GM21381 (cell line): ENCODE measurements around the gene NRN1L.

Source experiments
- ATAC-seq: cut with Tn5 transposase; IDR thresholded peaks from one replicate; pipeline ENCODE4 v1.9.1; 2021; ENCODE audit warnings: mild to moderate bottlenecking, moderate library complexity; ENCODE audit not compliant: unreplicated experiment

Gene NRN1L

GRCh38 chr16:67915831-67916723 lies 31.4 kb downstream of the NRN1L start:
- no peak for ATAC-seq

DNA sequence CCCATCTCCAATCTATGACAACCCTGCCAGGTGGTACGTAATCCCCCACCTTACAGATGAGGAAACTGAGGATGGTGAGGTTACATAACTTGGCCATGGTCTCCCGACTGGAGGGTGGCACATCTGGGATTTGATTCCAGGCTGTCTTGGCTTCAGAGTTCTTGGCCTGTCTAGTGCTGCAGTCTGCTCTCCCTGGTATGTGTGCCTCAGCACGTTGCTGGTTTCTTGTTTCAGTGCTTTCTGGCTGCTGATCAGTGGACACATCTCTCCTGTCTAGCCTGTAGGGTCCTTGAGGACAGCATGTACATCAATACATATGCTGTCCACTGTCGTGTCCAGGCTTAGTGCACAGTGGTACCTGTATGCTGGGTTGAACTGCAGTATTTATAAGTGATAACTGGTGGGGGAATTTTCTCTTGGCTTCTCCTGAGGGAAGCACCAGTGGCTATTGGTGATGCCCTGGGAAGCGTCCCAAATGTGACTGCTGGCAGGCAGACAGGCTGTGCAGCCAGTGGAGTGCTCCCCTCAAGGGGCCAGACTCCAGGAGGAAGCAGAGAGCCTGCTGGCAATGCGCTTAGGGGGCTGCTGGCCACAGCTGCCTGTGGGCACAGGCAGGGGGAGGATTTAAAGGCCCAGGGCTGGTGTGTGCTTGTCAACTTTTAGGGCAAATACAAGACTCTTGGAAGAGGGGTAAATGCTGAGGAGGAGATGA lies 32.6 kb downstream of the NRN1L start:
- no peak for ATAC-seq

GRCh38 chr16:67917852-67918236 lies 33.2 kb downstream of the NRN1L start:
- ATAC-seq, result no peak

GRCh38 chr16:67919622-67920221 lies 35.0 kb downstream of the NRN1L start:
- no peak for ATAC-seq

GRCh38 chr16:67922221-67922620 lies 37.5 kb downstream of the NRN1L start:
- no peak for ATAC-seq

GRCh38 chr16:67922740-67923139 lies 38.1 kb downstream of the NRN1L start:
- no peak for ATAC-seq

GRCh38 chr16:67923414-67924116 lies 38.9 kb downstream of the NRN1L start:
- ATAC-seq, result no peak

DNA sequence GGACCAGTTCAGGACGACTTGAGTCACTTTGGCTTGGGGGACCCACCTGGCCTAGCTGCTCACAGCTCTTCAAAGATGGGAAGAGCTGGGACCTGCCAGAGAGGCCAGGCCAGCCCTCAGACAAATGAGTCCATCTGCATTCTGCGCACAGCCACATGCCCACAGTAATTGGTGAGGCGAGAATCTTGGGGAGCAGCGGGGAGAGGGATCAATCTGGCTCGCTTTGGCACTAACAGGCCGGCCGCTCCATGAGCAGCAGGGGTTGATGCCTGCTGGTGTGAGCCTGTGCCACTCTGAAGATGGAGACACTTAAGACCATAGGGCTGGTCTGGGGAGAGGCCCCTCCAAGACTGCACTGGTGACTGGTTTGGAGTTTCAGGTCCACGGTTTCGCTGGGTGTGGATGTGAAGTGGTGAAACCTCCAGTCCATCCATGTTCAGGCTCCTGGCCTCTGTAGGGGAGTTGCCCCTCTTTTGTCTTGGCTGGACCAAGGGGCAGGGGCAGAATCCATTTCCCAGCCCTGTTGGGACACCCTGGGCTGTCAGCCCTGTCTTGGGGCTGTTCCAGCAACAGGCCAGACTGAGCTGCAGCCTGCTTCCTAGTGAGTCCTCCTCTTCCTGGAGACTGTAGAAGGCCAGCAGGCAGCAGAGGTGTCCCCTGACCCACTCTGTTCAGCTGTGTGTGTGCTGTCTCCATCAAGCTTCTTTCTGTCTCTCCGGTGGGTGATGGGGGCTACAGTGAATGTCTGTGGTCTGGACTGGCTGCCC lies 39.6 kb downstream of the NRN1L start:
- no peak for ATAC-seq

DNA sequence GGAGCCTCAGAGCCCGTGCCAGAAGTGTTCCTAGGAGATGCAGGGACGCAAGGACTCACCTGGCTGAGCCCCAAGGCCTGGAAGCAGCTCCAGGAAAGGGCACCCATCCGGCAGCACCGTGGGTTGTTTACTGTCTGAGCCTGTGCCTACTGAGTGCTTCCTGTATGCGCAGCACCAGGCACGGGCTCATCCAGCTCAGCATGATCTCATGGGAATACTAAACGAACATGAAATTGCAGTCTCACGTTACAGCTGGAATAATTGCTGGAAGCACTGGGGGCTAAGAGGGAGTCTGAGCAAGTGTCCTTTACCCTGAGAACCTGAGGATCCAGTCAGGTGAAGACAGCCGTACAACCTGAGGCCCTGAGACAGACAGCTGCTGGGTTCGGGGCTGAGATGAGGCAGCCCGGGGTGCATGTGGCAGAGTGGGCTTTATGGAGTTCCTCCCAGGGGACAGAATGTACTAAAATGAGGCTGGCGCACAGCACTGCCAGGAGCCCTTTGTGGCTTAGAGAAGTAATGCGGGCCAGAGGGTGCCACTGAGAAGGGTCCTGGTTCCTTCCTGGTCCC lies 41.6 kb downstream of the NRN1L start:
- no peak for ATAC-seq

- no peak for ATAC-seq
Measured at GRCh38 chr16:67927131-67927941, 42.7 kb downstream of the NRN1L start.

DNA sequence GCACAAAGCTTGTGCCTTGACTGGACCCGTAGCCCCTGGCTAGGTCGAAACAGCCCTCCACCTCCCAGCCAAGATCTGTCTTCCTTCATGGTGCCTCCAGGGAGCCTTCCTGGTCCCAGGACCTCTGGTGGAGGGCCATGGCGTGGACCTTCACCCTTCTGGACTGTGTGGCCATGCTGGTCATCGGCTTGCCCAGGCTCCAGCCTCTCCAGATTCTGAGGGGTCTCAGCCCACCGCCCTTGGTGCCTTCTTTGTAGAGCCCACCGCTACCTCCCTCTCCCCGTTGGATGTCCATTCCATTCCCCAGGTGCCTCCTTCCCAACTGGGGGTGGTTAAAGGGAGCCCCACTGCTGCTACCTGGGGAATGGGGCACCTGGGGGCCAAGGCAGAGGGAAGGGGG lies 43.5 kb downstream of the NRN1L start:
- no peak for ATAC-seq

DNA sequence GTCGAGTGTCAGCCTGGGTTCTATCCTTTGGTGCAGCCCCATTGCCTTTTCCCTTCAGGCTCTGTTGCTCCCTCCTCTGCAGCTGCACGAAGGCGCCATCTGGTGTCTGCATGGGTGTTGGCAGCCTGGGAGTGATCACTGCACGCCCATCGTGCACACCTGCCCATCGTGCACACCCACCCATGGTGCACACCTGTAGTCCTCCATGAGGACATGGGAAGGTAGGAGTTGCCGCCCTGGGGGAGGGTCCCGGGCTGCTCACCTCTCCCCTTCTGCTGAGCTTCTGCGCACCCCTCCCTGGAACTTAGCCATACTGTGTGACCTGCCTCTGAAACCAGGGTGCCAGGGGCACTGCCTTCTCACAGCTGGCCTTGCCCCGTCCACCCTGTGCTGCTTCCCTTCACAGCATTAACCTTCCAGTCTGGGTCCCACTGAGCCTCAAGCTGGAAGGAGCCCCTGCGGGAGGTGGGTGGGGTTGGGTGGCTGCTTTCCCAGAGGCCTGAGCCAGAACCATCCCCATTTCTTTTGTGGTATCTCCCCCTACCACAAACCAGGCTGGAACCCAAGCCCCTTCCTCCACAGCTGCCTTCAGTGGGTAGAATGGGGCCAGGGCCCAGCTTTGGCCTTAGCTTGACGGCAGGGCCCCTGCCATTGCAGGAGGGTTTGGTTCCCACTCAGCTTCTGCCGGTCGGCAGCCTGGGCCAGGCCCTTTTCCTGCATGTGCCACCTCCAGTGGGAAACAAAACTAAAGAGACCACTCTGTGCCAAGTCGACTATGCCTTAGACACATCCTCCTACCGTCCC lies 44.1 kb downstream of the NRN1L start:
- ATAC-seq, result no peak

GRCh38 chr16:67930191-67930590 lies 45.5 kb downstream of the NRN1L start:
- ATAC-seq, result no peak

DNA sequence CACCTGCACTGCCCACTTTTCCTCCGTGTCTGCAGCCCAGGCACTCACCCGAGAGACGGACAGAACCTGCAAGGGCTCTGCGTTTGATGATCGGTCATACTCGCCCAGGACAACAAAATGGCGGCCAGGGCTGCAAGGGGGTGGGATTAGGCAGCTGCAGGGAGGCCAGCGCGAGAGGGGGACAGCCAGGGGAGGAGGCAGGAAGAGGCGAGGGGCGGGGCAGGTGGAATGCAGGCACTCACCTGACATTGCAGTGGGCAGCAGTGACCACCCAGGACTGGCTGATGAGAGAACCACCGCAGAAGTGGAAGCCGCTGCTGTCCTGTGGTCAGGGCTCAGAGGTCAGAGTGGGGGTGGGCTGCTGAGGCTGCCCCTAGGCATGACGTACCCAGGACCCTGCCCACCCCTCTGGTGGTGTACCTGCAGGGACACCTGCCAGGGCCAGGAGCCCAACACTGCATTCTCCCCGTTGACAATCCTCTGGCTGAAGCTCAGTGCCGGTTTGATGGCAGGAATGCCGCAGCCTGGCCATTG lies 46.1 kb downstream of the NRN1L start:
- ATAC-seq, result no peak

DNA sequence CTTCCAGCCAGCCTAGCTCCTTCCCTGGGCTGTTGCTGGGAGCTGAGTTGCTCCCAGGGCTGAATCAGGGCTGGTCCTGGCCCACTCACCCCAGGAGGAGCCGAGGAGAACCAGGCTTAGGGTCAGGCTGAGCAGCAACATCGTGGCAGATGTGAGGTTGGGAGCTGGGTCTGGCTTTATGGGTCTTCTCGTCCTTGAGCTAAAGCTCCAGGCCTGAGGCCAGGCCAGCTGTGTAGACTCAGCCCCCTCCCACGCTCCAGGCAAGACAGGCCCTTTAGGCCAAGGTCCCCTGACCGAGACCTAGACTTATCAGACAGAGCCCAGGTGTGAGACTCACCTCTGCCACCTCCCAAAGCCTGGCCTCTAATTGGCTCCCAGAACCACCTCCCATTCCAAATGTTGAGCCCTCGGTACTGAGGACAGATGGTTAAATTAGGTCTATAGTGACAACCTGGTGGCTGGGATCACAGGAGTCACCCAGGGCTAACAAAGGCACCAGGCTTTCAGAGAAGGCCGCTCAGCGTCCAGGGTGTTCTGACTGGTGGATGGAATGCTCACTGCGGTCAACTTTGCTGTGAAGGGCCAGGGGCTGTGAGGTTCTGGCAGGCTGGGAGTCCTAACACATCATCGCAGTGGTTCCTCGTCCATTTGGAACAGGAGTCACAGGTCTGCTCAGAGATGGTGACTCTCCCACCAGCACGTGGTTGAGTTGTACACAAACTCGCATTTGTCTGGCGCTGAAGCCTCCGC lies 47.2 kb downstream of the NRN1L start, which contains the start of gene CTRL:
Gene CTRL, minus strand, starts transcription at position 151 of the 750 bp plus-strand sequence. Its CDS starts 10 bp downstream, at position 141.
- ATAC-seq, result no peak

DNA sequence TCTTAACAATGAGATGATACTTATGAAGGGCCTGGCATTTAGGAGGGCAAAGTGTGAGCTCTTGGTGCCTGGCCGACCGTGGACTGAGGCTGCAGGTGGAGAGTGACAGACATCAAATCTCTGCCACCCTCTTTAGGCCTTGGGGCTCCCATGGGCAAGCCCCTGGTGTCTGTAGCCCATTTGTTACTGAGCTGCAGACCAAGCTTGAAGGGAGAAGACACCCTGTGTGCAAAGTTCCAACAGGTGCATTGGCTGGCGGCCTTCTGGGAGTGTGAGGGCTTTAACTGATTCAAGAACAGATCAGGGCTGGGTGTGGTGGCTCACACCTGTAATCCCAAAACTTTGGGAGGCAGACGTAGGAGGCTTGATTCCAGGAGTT lies 47.8 kb downstream of the NRN1L start:
- ATAC-seq, result no peak

DNA sequence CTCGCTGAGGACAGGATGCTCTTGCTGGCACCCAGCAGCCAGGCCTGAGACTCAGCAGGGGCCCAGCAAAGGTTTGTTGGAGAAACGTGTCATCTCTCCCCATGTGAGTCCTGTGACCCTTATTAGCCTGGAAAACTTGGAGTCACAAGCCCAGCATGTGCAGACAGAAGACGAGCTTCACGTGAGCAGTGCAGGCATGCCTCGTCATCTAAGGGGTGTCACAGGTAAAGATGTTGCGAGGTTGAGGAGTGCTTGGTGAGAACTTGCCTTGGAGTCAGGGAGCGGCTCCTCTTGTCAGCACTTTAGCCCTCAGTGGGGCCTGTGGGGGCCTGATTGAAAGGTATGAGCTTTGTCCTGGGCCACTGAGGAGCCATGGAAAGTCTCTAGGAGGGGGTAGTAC lies 49.1 kb downstream of the NRN1L start:
- ATAC-seq, result no peak
